Stimulated activated effector memory CD8-positive, alpha-beta T cell treated with anti-CD3 and anti-CD28 coated beads, Interleukin-12 subunit alpha, Interleukin-12 subunit beta, amount 100 ng/mL, for 72 hours (primary cell): ENCODE measurements around the gene MAN1A1.

Experiments used
- ATAC-seq: fragments of 150-1000 bp; cut with Tn5 transposase; 2 replicates; pipeline ENCODE4 v1.10.0; 2021
- DNase-seq, 2 donors: peaks; one replicate each; pipeline ENCODE4 v3.0.0; 2021 to 2022; ENCODE audit warnings: low spot score in 2 of 2
- H3K27ac Mint-ChIP-seq: one replicate; pipeline ENCODE4 v1.8.0; 2022; ENCODE audit warnings: mild to moderate bottlenecking, mixed read lengths
- H3K36me3 Mint-ChIP-seq: one replicate; pipeline ENCODE4 v1.8.0; 2022; ENCODE audit warnings: mild to moderate bottlenecking, mixed read lengths
- H3K4me1 Mint-ChIP-seq: one replicate; pipeline ENCODE4 v1.8.0; 2022; ENCODE audit warnings: mixed read lengths
- H3K4me3 Mint-ChIP-seq: one replicate; pipeline ENCODE4 v1.8.0; 2022; ENCODE audit warnings: mild to moderate bottlenecking, mixed read lengths
- H3K9me3 Mint-ChIP-seq: one replicate; pipeline ENCODE4 v1.8.0; 2022; ENCODE audit warnings: mixed read lengths

MAN1A1 gene

DNA sequence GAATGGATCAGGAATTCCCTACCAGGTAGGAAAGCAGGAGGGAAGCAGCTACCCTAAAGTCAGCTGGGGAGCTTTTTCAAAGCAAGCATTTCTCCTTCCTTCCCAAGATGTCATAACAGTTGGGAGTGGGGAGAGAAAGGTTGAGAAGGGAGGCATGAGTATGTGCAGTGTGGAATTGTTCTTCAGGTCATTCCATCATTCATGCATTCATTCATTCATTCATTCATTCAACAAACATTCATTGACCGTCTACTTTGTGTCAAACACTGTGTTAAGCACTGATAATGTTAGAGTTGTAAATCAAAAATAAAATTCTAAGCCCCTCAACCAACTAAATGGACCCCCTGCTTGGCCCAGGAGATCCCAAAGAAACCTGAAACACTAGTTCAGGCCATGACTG is 221.9 kb downstream of the MAN1A1 start:
- DNase-seq (no peak), ATAC-seq (no peak)
- no peak overlapping the region for H3K4me3 Mint-ChIP-seq
- peaks cover 8% of the 10 kb centered on the region for H3K4me1 Mint-ChIP-seq
- H3K9me3 Mint-ChIP-seq, result no peaks in the 10 kb centered on the region
- H3K27ac Mint-ChIP-seq, result no peak overlapping the region
- no peaks in the 10 kb centered on the region for H3K36me3 Mint-ChIP-seq
